HFF-Myc (cell line): Measurements from ENCODE around the gene ASB4.

Experiments
- DNase-seq: peaks from one replicate; pipeline ENCODE4 v3.0.0-alpha.2; 2011; ENCODE audit warnings: low read depth; ENCODE audit errors: extremely low read depth
- H3K4me3 ChIP-seq: replicated peaks from 2 replicates; pipeline ENCODE4 v1.5.1; 2011; ENCODE audit warnings: low read depth, mild to moderate bottlenecking, control low read depth, low read length
- TF ChIP-seq, protein P1 (sequence below): IDR thresholded peaks from 2 replicates; pipeline ENCODE4 v1.5.1; 2012; ENCODE audit warnings: mild to moderate bottlenecking, low read depth, low read length, control low read depth; ENCODE audit errors: missing control alignments

The ASB4 gene

DNA sequence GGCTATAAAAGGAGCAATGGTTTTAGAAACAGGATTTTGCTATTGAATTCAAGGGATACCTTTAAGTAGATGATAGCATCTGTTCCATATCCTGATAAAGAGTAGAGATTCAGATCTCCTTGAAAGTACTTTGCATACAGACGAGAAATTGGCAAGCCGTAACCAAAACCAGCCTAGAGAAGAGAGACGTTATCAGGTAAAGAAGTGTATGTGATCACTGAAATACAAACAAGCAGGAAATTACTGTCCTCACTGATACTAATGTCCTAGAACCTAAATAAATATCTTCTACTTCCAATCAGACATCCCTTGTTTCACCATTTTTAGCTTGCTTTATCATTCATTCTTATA lies 101.2 kb downstream of the ASB4 start:
- no peak for DNase-seq
- TF ChIP-seq, protein P1, sequence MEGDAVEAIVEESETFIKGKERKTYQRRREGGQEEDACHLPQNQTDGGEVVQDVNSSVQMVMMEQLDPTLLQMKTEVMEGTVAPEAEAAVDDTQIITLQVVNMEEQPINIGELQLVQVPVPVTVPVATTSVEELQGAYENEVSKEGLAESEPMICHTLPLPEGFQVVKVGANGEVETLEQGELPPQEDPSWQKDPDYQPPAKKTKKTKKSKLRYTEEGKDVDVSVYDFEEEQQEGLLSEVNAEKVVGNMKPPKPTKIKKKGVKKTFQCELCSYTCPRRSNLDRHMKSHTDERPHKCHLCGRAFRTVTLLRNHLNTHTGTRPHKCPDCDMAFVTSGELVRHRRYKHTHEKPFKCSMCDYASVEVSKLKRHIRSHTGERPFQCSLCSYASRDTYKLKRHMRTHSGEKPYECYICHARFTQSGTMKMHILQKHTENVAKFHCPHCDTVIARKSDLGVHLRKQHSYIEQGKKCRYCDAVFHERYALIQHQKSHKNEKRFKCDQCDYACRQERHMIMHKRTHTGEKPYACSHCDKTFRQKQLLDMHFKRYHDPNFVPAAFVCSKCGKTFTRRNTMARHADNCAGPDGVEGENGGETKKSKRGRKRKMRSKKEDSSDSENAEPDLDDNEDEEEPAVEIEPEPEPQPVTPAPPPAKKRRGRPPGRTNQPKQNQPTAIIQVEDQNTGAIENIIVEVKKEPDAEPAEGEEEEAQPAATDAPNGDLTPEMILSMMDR: no peak
- no peak overlapping the region for H3K4me3 ChIP-seq

DNA sequence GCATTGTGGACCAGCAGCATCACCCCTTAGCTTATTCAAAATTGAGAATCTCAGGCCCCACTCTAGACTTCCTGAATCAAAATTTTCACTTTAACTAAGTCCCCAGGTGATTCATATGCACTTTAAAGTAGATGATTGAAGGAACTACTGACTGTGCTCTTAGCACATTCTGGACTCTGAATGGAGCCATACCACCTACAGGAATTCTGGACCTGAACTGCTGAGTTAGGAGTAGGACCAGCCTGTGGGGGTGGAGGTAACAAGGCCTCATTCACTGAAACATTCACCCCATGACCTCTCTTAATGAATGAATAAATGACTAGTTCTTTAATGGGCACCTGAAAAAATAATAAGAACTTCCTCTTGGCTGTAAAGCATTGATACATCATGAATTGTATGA lies 103.3 kb downstream of the ASB4 start:
- H3K4me3 ChIP-seq: no peak overlapping the region
- DNase-seq: no peak
- TF ChIP-seq, protein P1: no peak

- TF ChIP-seq, protein P1: no peak
- no peak overlapping the region for H3K4me3 ChIP-seq
- DNase-seq: no peak
Observed at GRCh38 chr7:95589766-95590165, 104.0 kb downstream of the ASB4 start.
